ENCODE measurements around the gene TMPRSS6. TPM values are rescaled to one million over a fixed set of nuclear protein-coding genes. Genes with fewer than 3 reads are reported as not detected.

The TMPRSS6 gene
- total RNA-seq, 4 donors from 2014 or later: 0.10 to 0.18 TPM; not detected in 2

GRCh38 chr22:37111156-37111717 is 1.7 kb upstream of the TMPRSS6 start:
- TF ChIP-seq POLR2A (IDR thresholded peaks at IDR 0.05) (no peak), CTCF (IDR thresholded peaks at IDR 0.05 in 4 of 5, conservative IDR thresholded peaks at IDR 0.05 in 1 of 5) (no peak)
- intact Hi-C loops (cut with DNase I; ENCODE audit: low total_unique reads): no loop called here
- H3K4me1 ChIP-seq: no peaks in the 10 kb centered on the region
- no peaks in the 10 kb centered on the region for H3K9me3 ChIP-seq
- no peak overlapping the region for H3K27ac ChIP-seq
- peaks cover 0 to 21% (median 16%) of the 10 kb centered on the region in 3 donors for H3K27me3 ChIP-seq
- H3K4me3 ChIP-seq: no peak overlapping the region
- ATAC-seq: no peak
- in situ Hi-C loops (cut with MboI; ENCODE audit: low sequenced_read_pairs in 4 of 4): no loop called here
- no peak for DNase-seq
- no peaks in the 10 kb centered on the region for H3K36me3 ChIP-seq

- intact Hi-C loops (cut with DNase I; ENCODE audit: low total_unique reads): no loop called here
- no peak for ATAC-seq
- no peaks in the 10 kb centered on the region for H3K9me3 ChIP-seq
- in situ Hi-C loops (cut with MboI; ENCODE audit: low sequenced_read_pairs in 4 of 4): no loop called here
- peaks cover 0 to 25% (median 15%) of the 10 kb centered on the region in 3 donors for H3K27me3 ChIP-seq
- no peaks in the 10 kb centered on the region for H3K4me1 ChIP-seq
- H3K27ac ChIP-seq: no peak overlapping the region
- H3K36me3 ChIP-seq: no peaks in the 10 kb centered on the region
- DNase-seq: no peak
- H3K4me3 ChIP-seq: no peak overlapping the region
- TF ChIP-seq POLR2A (IDR thresholded peaks at IDR 0.05): no peak
- no peak for TF ChIP-seq CTCF (IDR thresholded peaks at IDR 0.05 in 4 of 5, conservative IDR thresholded peaks at IDR 0.05 in 1 of 5)
Measured at GRCh38 chr22:37107816-37108621, 1.5 kb downstream of the TMPRSS6 start.

GRCh38 chr22:37105990-37106389 is 3.5 kb downstream of the TMPRSS6 start:
- intact Hi-C loops (cut with DNase I; ENCODE audit: low total_unique reads): no loop called here
- H3K27me3 ChIP-seq: peaks cover 0 to 16% (median 8%) of the 10 kb centered on the region in 3 donors
- TF ChIP-seq POLR2A (IDR thresholded peaks at IDR 0.05) (no peak), CTCF (IDR thresholded peaks at IDR 0.05 in 4 of 5, conservative IDR thresholded peaks at IDR 0.05 in 1 of 5) (no peak)
- H3K4me3 ChIP-seq: no peak overlapping the region
- no peaks in the 10 kb centered on the region for H3K36me3 ChIP-seq
- no peaks in the 10 kb centered on the region for H3K4me1 ChIP-seq
- H3K27ac ChIP-seq: no peak overlapping the region
- ATAC-seq (no peak), DNase-seq (no peak)
- no peaks in the 10 kb centered on the region for H3K9me3 ChIP-seq
- in situ Hi-C loops (cut with MboI; ENCODE audit: low sequenced_read_pairs in 4 of 4): no loop called here

- DNase-seq: no peak
Measured at GRCh38 chr22:37105154-37105553, 4.4 kb downstream of the TMPRSS6 start.

More at GRCh38 chr22:37105154-37105553, 4.4 kb downstream of the TMPRSS6 start:
- intact Hi-C loops (cut with DNase I; ENCODE audit: low total_unique reads) (no loop called here), in situ Hi-C loops (cut with MboI; ENCODE audit: low sequenced_read_pairs in 4 of 4) (no loop called here)
- no peak overlapping the region for H3K27ac ChIP-seq
- H3K36me3 ChIP-seq: no peaks in the 10 kb centered on the region
- no peaks in the 10 kb centered on the region for H3K4me1 ChIP-seq
- H3K27me3 ChIP-seq: peaks cover 0 to 16% (median 8%) of the 10 kb centered on the region in 3 donors
- H3K9me3 ChIP-seq: no peaks in the 10 kb centered on the region
- TF ChIP-seq POLR2A (IDR thresholded peaks at IDR 0.05) (no peak), CTCF (IDR thresholded peaks at IDR 0.05 in 4 of 5, conservative IDR thresholded peaks at IDR 0.05 in 1 of 5) (no peak)
- H3K4me3 ChIP-seq: no peak overlapping the region
- no peak for ATAC-seq
